HG02678 (cell line): Measurements from ENCODE around the gene PCBP3.

Source experiments
- ATAC-seq: cut with Tn5 transposase; IDR thresholded peaks from one replicate; pipeline ENCODE4 v1.9.1; 2021; ENCODE audit warnings: mild to moderate bottlenecking, moderate library complexity; ENCODE audit not compliant: unreplicated experiment

The PCBP3 gene

GRCh38 chr21:45747802-45748445 lies 104.4 kb downstream of the PCBP3 start:
- ATAC-seq, result no peak

DNA sequence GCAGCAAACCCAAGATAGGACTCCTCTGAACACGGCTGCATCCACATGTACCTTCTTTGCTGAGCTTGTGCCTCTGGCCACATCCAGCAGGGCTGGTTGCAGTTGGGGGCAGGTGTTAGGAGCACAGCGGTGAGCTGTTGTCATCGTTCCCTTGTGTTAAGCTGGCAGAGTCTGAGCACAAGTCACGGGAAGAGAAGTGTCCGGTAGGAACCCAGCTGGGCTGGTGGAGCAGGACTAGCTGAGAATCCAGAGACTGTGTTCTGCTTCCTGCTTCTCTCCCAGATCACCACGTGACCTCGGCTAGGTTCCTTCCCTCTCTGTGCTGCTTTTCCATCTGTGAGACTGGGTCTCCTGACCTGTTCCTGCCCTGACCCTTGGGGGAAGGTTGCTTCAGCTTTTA lies 105.1 kb downstream of the PCBP3 start:
- ATAC-seq, result no peak

- no peak for ATAC-seq
Observed at GRCh38 chr21:45749974-45750373, 106.4 kb downstream of the PCBP3 start.

DNA sequence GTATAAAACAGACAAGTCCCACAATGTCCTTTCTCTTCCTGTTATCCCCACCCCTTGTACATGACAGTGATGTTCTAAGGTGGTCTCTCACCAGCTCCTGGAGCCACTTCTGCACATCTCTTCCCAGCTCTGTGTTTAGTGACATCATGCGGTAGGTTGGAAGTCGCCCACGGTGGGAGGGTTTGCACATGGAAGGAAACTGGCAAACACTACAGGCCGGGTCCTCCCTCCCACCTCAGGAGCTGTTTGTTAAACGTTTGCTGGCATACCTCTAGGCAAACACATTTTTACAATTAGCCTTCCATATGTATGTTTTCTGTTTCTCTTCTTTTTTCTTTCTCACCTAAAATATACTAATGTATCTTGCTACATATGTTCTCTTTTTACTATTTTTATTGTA lies 107.4 kb downstream of the PCBP3 start:
- no peak for ATAC-seq

- ATAC-seq, result no peak
Observed at GRCh38 chr21:45753445-45753844, 109.9 kb downstream of the PCBP3 start.

DNA sequence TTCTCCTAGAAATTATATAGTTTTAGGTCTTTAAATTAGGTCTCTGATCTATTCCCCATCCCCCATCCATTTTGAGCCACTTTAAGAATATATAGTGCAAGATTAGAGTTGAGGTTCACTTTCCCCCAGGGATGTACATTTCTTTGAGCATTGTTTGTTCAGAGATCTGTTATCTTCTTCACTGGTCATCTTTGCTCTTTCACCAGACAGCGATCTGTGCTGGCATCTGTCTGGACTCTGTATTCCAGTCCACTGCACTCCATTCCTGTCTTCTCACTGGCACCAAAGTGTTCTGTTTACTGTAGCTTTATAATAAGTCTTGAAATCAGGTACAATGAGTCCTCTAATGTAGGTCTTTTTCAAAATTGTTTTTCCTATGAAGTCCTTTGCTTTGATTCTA lies 112.5 kb downstream of the PCBP3 start:
- no peak for ATAC-seq

DNA sequence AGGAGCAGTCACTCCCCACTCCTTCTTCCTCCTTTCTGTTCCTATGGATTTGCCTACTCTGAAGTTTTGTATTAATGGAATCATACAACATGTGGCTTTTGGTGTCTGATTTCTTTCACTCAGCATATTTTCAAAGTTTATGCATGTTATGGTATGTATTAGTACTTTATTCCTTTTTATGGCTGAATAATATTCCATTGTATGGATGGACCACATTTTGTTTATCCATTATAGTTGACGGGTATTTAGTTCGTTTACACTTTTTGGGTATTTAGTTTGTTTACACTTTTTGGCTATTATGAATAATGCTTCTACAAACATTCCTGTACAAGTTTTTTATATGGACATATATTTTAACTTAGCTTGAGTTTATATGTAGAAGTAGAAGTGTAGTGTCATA lies 113.1 kb downstream of the PCBP3 start:
- no peak for ATAC-seq

DNA sequence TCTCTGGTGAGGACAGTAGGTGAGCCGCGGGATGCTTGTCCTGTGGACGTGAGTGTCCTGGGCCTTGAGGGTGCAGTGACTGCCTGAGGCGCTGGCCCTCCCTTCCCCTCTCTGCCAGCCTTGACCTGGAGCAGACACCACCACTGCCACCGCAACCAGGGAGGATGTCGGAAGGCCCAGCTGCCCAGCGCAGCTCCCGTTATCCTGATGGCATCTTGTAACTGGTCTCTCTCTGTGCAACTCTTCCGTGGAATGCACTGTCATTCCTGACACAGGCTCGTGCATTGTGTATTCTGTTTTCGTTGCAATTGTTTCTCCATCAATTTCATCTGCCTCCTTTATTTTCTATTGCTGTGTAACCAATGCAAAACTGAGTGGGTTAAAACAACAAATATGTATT lies 118.2 kb downstream of the PCBP3 start:
- no peak for ATAC-seq

- ATAC-seq, result no peak
Observed at GRCh38 chr21:45763074-45763473, 119.5 kb downstream of the PCBP3 start.

- no peak for ATAC-seq
Observed at GRCh38 chr21:45763506-45763905, 120.0 kb downstream of the PCBP3 start.

- no peak for ATAC-seq
Observed at GRCh38 chr21:45764792-45765191, 121.3 kb downstream of the PCBP3 start.

DNA sequence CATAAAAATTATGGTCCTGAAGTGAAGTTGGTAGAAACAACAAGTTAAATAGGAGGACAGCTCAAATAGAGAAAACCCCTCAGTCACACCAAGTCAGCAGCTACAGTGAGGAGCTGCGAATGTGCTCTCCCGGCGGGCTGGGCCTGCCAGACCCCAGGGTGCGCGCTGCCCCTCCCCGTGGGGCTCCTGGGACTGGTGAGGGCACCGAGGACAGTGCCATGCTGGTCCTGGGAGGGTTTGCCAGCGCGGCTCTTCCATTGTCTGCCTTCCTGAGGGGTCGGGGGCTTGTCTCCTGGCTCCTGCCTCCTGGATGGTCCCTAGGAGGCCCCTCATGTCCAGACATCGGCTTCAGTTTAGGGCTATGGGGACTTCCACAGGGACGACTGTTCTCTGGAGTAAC lies 121.8 kb downstream of the PCBP3 start:
- ATAC-seq, result no peak

DNA sequence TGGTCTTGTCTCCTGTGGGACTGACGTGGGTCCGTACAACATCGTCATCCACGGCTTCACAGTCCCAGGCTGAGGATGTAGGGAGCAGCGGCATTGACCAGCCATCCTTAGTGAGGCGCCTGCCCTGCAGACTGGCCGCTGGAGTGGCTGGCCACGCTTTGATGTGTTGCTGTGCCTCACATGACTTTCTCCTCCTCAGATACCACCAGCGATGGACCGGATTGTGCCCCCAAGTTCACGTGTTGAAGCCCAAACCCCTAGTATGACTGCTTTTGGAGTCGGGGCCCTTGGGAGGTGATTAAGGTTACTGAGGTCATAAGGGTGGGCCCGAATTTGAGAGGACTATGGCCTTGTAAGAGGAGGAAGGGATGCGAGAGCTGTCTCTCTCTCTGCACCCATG lies 122.5 kb downstream of the PCBP3 start:
- no peak for ATAC-seq

DNA sequence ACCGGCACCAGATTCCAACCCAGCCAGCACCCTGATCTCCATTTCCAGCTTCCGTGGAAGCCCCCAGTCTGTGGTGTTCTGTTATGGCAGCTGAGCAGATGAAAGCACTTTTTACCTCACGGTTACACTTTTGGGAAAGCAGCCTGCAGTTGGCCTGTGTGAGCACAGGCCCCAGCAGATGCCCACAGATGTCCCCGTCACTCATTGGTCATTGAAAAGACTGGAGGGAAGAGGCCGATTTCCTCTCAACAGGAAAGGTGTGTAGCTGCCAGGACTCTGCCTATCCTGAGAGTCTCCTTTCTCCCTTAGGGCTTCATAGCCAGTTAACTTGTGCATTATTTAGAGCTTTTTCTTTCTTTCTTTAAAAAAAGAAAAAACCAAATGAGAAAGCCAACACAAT lies 123.0 kb downstream of the PCBP3 start:
- no peak for ATAC-seq

DNA sequence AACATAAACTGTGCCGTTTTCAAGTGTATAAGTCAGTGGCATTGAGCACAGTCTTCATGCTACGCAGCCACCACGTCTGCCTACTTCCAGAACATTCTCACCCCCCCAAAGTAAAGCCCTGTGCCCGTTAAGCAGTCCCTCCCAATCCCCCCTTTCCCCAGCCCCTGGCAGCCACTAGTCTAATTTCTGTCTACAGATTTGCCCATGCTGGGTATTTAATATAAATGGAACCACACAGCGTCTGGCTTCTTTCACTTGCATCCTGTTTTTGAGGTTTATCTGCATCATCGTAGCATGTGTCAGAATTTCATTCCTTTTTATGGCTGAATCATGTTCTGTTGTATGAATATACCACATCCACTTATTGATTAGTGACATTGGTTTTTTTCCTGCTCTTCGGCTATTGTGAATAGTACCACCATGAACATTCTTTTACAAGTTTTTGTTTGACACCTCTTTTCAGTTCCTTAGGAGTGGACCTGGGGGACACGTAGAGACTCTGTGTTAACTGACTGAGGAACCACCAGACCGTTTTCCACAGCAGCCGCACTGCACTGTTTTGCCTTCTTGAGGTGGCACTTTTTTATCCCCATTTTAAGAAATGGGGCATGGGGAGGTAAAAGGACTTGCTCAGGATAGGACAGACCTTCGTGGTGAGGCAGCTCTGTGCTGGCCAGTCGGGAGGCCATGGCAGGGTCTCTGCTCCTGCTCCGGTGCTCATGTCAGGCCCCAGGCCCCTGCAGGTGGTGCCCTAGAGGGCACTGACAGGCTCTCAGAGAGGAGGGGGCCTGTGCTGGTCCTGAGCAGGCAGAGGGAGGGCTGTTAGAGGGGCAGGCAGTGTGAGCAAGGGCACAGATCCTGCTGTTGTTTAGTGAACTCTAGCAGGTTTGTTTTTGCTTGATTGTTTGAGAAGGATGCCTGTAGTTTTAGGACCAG lies 123.8 kb downstream of the PCBP3 start:
- ATAC-seq, result no peak

- ATAC-seq, result no peak
Observed at GRCh38 chr21:45768011-45768739, 124.7 kb downstream of the PCBP3 start.

DNA sequence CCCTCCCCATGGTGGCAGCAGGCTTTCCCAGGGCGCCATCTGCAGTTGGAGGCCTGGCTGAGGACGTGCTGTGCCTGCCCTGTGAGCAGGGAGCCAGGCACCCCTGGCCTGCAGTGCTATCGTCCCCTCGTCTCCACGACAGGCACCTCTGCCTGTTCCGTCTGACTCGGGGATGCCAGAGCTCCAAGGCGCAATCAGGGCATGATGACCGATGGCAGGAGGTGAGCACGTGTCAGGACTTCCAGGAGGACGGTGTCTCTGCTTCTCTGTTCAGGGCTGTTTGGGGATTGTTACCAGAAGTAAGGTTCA lies 125.2 kb downstream of the PCBP3 start:
- ATAC-seq, result no peak

GRCh38 chr21:45769294-45769693 lies 125.8 kb downstream of the PCBP3 start:
- ATAC-seq, result no peak

DNA sequence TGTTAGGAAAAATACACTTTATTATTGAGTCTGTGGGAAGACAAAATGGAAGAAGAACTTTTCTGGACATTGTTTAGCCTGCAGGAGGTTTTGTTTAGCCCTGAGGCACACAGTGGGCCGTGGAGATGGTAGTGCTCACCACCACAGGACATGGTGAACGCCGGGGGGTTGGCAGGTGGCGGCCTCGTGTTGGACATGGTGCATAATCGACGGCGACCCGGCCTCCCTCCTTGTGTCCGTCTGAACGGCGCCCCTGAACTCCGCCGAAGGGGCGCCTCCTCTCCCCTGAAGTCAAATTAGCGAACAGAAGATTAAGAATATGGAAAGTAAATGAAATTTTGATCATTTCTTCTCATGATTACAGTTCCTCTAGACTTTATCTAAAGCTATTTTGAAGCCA lies 126.4 kb downstream of the PCBP3 start:
- no peak for ATAC-seq

DNA sequence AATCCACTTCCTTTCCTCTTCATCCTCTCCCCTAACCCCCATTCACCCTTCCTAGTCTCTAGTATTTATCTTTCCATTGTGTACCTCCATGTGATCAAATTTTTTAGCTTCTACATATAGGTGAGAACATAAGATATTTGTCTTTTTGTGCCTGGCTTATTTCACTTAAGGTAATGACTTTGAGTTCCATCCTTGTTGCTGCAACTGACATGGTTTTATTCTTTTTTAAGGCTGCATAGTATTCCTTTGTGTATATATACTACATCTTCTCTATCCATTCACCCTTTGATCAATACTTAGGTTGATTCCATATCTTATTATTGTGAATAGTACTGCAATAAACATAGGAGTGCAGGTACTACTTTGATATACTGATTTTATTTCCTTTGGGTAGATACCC lies 128.7 kb downstream of the PCBP3 start:
- ATAC-seq, result no peak

- no peak for ATAC-seq
Observed at GRCh38 chr21:45774291-45774690, 130.8 kb downstream of the PCBP3 start.

GRCh38 chr21:45776971-45777370 lies 133.4 kb downstream of the PCBP3 start:
- no peak for ATAC-seq
